GM21737 (cell line): ENCODE data around the gene MBLAC2.

ENCODE experiments used
- ATAC-seq: cut with Tn5 transposase; IDR thresholded peaks from one replicate; pipeline ENCODE4 v1.9.1; 2021; ENCODE audit warnings: mild to moderate bottlenecking, moderate library complexity; ENCODE audit not compliant: unreplicated experiment

The MBLAC2 gene

GRCh38 chr5:90474235-90475107, at the start of gene MBLAC2, which contains the start of gene POLR3G:
Gene MBLAC2, minus strand, starts transcription at chr5:90474771. Its CDS starts 479 bp downstream, at chr5:90474292.
Gene POLR3G, plus strand, starts transcription at chr5:90474864. Its CDS starts 10,704 bp downstream, at chr5:90485568.
- ATAC-seq, result peak; percentile 82

GRCh38 chr5:90519081-90519480, 44.5 kb upstream of the MBLAC2 start:
- no peak for ATAC-seq

DNA sequence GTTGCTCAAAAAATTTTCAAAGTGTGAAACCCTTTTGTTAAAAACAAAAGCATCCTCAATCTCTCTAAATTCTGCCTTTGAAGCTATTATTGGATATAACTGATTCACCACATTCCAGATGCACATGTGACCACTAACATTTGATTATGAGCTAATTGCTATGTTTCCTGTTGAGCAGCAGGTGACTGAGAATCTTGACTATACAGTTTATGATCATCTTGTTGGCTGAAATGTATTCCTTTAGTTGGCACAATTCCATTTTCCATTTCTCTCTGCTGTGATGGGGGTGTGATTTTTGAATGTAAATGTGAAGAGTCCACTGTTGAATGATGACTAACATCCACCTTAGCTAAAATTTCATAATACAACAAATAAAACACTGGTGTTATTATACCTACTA, 44.1 kb upstream of the MBLAC2 start:
- ATAC-seq, result no peak

DNA sequence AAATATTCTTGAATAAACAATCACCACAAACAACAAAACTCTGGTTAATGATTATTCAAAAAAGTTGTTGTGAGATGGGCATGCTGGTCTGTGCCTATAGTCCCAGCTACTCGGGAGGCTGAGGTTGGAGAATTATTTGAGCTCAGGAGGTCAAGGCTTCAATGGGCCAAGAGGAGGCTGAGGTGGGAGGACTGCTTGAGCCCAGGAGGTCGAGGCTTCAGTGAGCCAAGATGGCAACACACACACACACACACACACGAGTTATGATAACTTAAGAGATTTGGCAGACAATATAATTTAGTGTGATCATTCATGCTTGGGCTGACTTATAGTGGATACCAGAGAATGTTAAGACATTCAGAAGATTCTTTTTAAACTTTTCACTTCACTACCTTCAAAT, 39.9 kb upstream of the MBLAC2 start:
- no peak for ATAC-seq

- ATAC-seq, result no peak
These were observed 35.9 kb upstream of the MBLAC2 start for GRCh38 chr5:90510438-90510837.

GRCh38 chr5:90506221-90506620, 31.6 kb upstream of the MBLAC2 start:
- no peak for ATAC-seq

- no peak for ATAC-seq
These were observed 30.2 kb upstream of the MBLAC2 start for GRCh38 chr5:90504743-90505142.

- no peak for ATAC-seq
These were observed 29.0 kb upstream of the MBLAC2 start for GRCh38 chr5:90503596-90503995.

- ATAC-seq, result no peak
These were observed 20.6 kb upstream of the MBLAC2 start for GRCh38 chr5:90495146-90495545.

- ATAC-seq, result no peak
These were observed 19.5 kb upstream of the MBLAC2 start for GRCh38 chr5:90494043-90494442.

DNA sequence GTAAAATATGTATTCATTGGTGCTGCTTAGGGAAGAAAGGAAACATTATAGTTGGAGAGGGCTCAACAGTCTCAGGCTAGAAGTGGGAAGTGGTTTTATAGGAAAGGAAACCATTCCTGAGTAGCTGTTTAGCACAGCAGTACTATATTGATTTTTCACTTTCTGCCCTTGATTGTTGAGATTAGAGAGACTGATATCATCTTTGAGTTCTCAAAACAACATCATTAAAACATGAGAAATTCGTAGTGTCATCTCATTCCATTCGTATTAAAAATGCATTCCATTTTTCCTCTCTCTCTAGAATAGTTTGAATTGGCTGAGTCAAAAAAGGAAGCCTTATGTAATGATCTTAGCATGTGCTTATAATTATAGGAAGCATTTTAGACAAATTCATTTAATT, 14.2 kb upstream of the MBLAC2 start:
- ATAC-seq, result no peak

DNA sequence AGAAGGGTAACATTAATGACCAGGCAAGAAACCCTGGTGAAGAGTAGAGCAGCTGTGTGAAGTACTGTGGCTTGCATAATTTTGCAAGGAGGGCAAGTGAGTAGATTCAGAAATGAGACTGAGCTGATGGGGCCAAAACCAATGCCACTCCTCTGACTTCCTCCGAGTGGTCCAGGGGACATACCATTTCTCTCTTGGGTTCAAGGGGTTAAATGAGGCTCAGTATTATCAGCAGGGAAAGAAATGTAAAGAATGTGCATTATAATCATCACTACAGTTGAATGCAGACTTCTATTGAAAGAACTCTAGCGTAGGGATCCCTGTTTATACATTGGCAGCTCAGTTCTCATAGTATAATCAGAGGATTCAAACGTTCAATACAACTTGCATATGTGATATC, 10.0 kb upstream of the MBLAC2 start:
- no peak for ATAC-seq

GRCh38 chr5:90483206-90483605, 8.6 kb upstream of the MBLAC2 start:
- ATAC-seq, result no peak

- ATAC-seq, result no peak
These were observed 6.1 kb upstream of the MBLAC2 start for GRCh38 chr5:90480699-90481098.

DNA sequence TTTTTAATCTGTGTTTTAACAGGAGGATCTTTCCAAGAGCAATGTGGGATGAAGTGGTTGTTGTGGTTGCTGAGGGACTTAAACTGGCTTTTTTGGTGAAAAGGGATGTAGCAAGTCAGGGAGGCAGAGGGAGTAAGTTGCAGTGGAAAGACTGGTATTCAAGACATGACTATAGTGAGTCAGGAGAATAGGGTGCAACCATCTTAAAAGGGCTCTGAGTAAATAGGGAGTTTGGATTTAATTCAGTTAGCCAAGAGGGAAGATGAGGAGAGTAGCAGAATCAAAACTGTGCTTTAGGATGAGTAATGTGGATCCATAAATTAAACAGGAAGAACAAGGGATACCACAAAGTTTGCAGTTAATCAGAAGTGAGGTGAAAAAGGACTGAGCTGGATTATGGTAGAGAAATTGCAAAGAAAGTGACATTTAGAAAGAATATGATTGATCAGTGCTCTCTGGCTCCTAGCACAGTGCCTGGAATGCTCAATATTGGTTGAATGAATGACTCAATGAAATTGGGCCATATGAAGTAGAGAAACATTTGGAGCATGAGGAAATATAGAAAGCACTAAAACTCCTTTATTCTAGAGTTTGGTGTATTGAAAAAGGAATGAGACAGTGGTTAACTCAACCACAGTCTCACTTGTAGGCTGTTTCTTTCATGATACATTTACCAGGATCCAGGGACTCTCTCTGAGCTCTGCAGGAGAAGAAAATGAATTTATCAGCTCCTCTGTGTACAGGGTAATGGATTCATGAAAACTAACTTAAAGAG, 5.2 kb upstream of the MBLAC2 start:
- no peak for ATAC-seq

GRCh38 chr5:90477621-90478215, 3.1 kb upstream of the MBLAC2 start:
- ATAC-seq, result no peak

GRCh38 chr5:90477073-90477472, 2.5 kb upstream of the MBLAC2 start:
- no peak for ATAC-seq

DNA sequence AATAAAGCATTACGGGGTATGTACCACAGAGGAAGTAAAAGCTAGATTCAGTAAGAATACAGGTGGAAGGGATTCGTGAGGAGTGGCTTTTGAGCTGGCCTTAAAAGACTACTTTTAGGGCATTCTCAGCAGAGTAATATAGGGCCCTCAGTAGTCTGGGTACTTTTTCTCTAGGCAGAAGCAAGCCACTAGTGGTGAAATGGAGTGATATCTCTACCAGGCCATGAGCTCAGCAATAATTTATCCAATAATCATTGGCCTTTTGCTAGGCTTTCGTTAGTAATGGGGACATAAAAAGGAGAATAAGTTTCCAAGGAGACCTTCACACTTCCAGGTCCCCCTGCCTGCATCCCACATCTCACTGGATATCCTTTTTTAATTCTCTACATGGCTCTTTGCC, 1.8 kb upstream of the MBLAC2 start:
- no peak for ATAC-seq

GRCh38 chr5:90475436-90475980, 937 bp upstream of the MBLAC2 start:
- no peak for ATAC-seq

GRCh38 chr5:90473396-90474234, 956 bp downstream of the MBLAC2 start:
- peak; percentile 18 for ATAC-seq
